Esophagus muscularis mucosa (tissue), 4 donors: Measurements from ENCODE around the gene GSK3B. TPM values are rescaled to one million over a fixed set of nuclear protein-coding genes. Genes with fewer than 3 reads are reported as not detected.

Experiments used
- DNase-seq: peaks from one replicate; pipeline ENCODE4 v3.0.0-alpha.2; 2017; ENCODE audit errors: extremely low spot score
- H3K27ac ChIP-seq, 4 donors: fragments of 200-600 bp; sonication (generic); replicated peaks in 1 of 4; 1 replicate in 3 of 4; 2 replicates in 1 of 4; pipeline ENCODE4 v1.5.1; 2016 to 2019; ENCODE audit warnings: mild to moderate bottlenecking in 1 of 4
- H3K27me3 ChIP-seq, 4 donors: fragments of 200-600 bp; sonication (generic); one replicate each; pipeline versions ENCODE4 v1.5.1 to v1.6.0; 2016 to 2019
- H3K36me3 ChIP-seq, 4 donors: fragments of 200-600 bp; sonication (generic); one replicate each; pipeline ENCODE4 v1.5.1; 2016 to 2019
- H3K4me1 ChIP-seq, 4 donors: fragments of 200-600 bp; sonication (generic); one replicate each; pipeline ENCODE4 v1.5.1; 2016 to 2019
- H3K4me3 ChIP-seq, 4 donors: fragments of 200-600 bp; sonication (generic); 1 replicate in 2 of 4; 2 replicates in 2 of 4; pipeline ENCODE4 v1.5.1; 2016 to 2019; ENCODE audit warnings: mild to moderate bottlenecking in 4 of 4, moderate library complexity in 1 of 4
- H3K9me3 ChIP-seq, 4 donors: fragments of 200-600 bp; sonication (generic); 1 replicate in 3 of 4; 2 replicates in 1 of 4; pipeline ENCODE4 v1.5.1; 2016 to 2019
- CTCF ChIP-seq, 3 experiments: fragments of 200-600 bp in 2 of 3; fragments of 450-650 bp in 1 of 3; sonication (generic) in 2 of 3; IDR thresholded peaks; one replicate each; pipeline ENCODE4 v1.5.1; 2017 to 2019; ENCODE audit warnings: antibody characterized with exemption in 3 of 3, mild to moderate bottlenecking in 2 of 3, moderate library complexity in 1 of 3
- EP300 ChIP-seq: sonication (generic); formaldehyde crosslinking; IDR thresholded peaks from one replicate; pipeline ENCODE4 v1.6.1; 2017; ENCODE audit warnings: antibody characterized with exemption
- POLR2A ChIP-seq: fragments of 450-650 bp; IDR thresholded peaks from one replicate; pipeline ENCODE4 v1.6.1; 2017; ENCODE audit warnings: antibody characterized with exemption, moderate library complexity, mild to moderate bottlenecking, low read depth
- POLR2AphosphoS5 ChIP-seq, 2 donors: sonication (generic); formaldehyde crosslinking; IDR thresholded peaks; one replicate each; pipeline ENCODE4 v1.6.1; 2017; ENCODE audit warnings: antibody characterized with exemption in 2 of 2
- WGBS: methylation state at CpG from one replicate; pipeline ENCODE4 v1.1.5; 2018; 5-methylcytosine and 5-hydroxymethylcytosine counted together
- intact Hi-C: fragments of 100-400 bp; cut with DNase I; formaldehyde crosslinking; loops from one replicate; pipeline ENCODE4 v1.15.1; 2023
- total RNA-seq, 4 donors: library from RNA; depleted of rRNA; stranded (reverse); fragments of >200 nt; gene quantifications; one replicate each; pipeline versions ENCODE4 v1.1.0 to v1.2.1, GENCODE V29; 2016

Gene GSK3B
- total RNA-seq, 4 donors from 2014 or later = 30.3 to 35.4 (median 31.3) TPM

GRCh38 chr3:120072867-120073525, 21.3 kb downstream of the GSK3B start:
- Histone ChIP-seq H3K27ac (no peak overlapping the region), H3K4me3 (no peak overlapping the region), H3K36me3 (no peaks in the 10 kb centered on the region), H3K9me3 (no peaks in the 10 kb centered on the region), H3K4me1 (peaks cover 6 to 22% (median 10%) of the 10 kb centered on the region in 4 donors), H3K27me3 (no peaks in the 10 kb centered on the region)
- intact Hi-C loops = no loop called here
- DNase-seq = no peak
- WGBS = 98% methylated on average over 3 of the region's 3 CpGs
- TF ChIP-seq EP300 = no peak
- TF ChIP-seq CTCF (IDR thresholded peaks at IDR 0.05) = no peak

- Histone ChIP-seq H3K36me3 (no peaks in the 10 kb centered on the region), H3K27ac (no peak overlapping the region), H3K9me3 (no peaks in the 10 kb centered on the region), H3K27me3 (no peaks in the 10 kb centered on the region), H3K4me3 (no peak overlapping the region), H3K4me1 (peaks cover 0 to 22% (median 7%) of the 10 kb centered on the region in 4 donors)
- DNase-seq = no peak
- intact Hi-C loops = no loop called here
- TF ChIP-seq POLR2AphosphoS5 (IDR thresholded peaks at IDR 0.05) (no peak), POLR2A (no peak)
- 93% methylated on average over 6 of the region's 6 CpGs for WGBS
These were observed 23.0 kb downstream of the GSK3B start for GRCh38 chr3:120071259-120071658.

- no peak for DNase-seq
- H3K27me3 ChIP-seq = no peaks in the 10 kb centered on the region
- intact Hi-C loops = no loop called here
- H3K4me3 ChIP-seq = no peak overlapping the region
- no peaks in the 10 kb centered on the region for H3K36me3 ChIP-seq
- no peaks in the 10 kb centered on the region for H3K9me3 ChIP-seq
- peaks cover 0 to 22% (median 2%) of the 10 kb centered on the region in 4 donors for H3K4me1 ChIP-seq
- WGBS = 87% methylated on average over 4 of the region's 4 CpGs
- TF ChIP-seq POLR2AphosphoS5 (IDR thresholded peaks at IDR 0.05) (no peak), EP300 (no peak), CTCF (IDR thresholded peaks at IDR 0.05) (no peak), POLR2A (no peak)
- no peak overlapping the region for H3K27ac ChIP-seq
These were observed 23.8 kb downstream of the GSK3B start for GRCh38 chr3:120070263-120070981.

- WGBS = 80% methylated on average over 3 of the region's 3 CpGs
- no peak for DNase-seq
- Histone ChIP-seq H3K36me3 (no peaks in the 10 kb centered on the region), H3K9me3 (no peaks in the 10 kb centered on the region), H3K4me1 (peaks cover 0 to 20% (median 4%) of the 10 kb centered on the region in 4 donors), H3K27me3 (no peaks in the 10 kb centered on the region), H3K27ac (no peak overlapping the region), H3K4me3 (no peak overlapping the region)
- no peak for TF ChIP-seq EP300
- intact Hi-C loops = no loop called here
These were observed 27.2 kb downstream of the GSK3B start for GRCh38 chr3:120067083-120067482.

- 98% methylated on average over 4 of the region's 4 CpGs for WGBS
- Histone ChIP-seq H3K36me3 (no peaks in the 10 kb centered on the region), H3K4me3 (no peak overlapping the region), H3K27me3 (no peaks in the 10 kb centered on the region), H3K27ac (no peak overlapping the region), H3K9me3 (no peaks in the 10 kb centered on the region), H3K4me1 (peaks cover 0 to 16% (median 4%) of the 10 kb centered on the region in 4 donors)
- TF ChIP-seq EP300 (no peak), POLR2AphosphoS5 (IDR thresholded peaks at IDR 0.05) (no peak), POLR2A (no peak), CTCF (IDR thresholded peaks at IDR 0.05) (no peak)
- DNase-seq = no peak
- intact Hi-C loops = no loop called here
These were observed 27.6 kb downstream of the GSK3B start for GRCh38 chr3:120066634-120067033.
